Measurements from ENCODE around the gene TMOD4. TPM values are rescaled to one million over a fixed set of nuclear protein-coding genes. Genes with fewer than 3 reads are reported as not detected.

The TMOD4 gene
- total and polyA plus RNA-seq, 9 of the 15 experiments (the other 6 are each of a cell fraction or from before 2014, with no cell fraction given) = 0.18 to 1.8 (median 1.1) TPM; not detected in 1

GRCh38 chr1:151193856-151194255, 18.1 kb upstream of the TMOD4 start (continued):
- TF ChIP-seq AFF4 (CRISPR knock-in tag; IDR thresholded peaks at IDR 0.05) (no peak), ZNF655 (CRISPR knock-in tag; IDR thresholded peaks at IDR 0.05) (no peak), CREB3 (tag; conservative IDR thresholded peaks at IDR 0.05; ENCODE audit: low read depth) (no peak), ELK3 (CRISPR knock-in tag; IDR thresholded peaks at IDR 0.05) (no peak)
